ENCODE measurements around the gene CEPT1. TPM values are rescaled to one million over a fixed set of nuclear protein-coding genes. Genes with fewer than 3 reads are reported as not detected.

CEPT1 gene
- total and polyA plus RNA-seq, 9 of the 15 experiments (the other 6 are each of a cell fraction or from before 2014, with no cell fraction given): 24.4 to 72.6 (median 42.4) TPM

- TF ChIP-seq ILF3 (IDR thresholded peaks at IDR 0.05; ENCODE audit: borderline replicate concordance) (0 out of 2 replicates have a peak, but pooled peaks have one; percentile 63), PHF8 (IDR thresholded peaks at IDR 0.05; ENCODE audit: borderline replicate concordance, low read length) (no peak), PRPF4 (IDR thresholded peaks at IDR 0.05; ENCODE audit: insufficient read depth, low read depth, low read length, poor library complexity, severe bottlenecking) (no peak), MIER1 (IDR thresholded peaks at IDR 0.05; ENCODE audit: low read depth) (no peak), RNF219 (CRISPR knock-in tag; IDR thresholded peaks at IDR 0.05) (no peak), MITF (IDR thresholded peaks at IDR 0.05) (peak; percentile 79; the same call in 1 of the 2 replicates), ZNF23 (CRISPR knock-in tag; IDR thresholded peaks at IDR 0.05) (no peak), YY1 (IDR thresholded peaks at IDR 0.05; ENCODE audit: borderline replicate concordance in 1 of 3, control insufficient read depth in 1 of 3, extremely low read depth in 1 of 3, insufficient read depth in 3 of 3, insufficient read length in 1 of 3, insufficient replicate concordance in 2 of 3, low read depth in 1 of 3, low read length in 2 of 3) (no peak), CBX5 (IDR thresholded peaks at IDR 0.05; ENCODE audit: borderline replicate concordance, low read depth) (no peak), E2F8 (IDR thresholded peaks at IDR 0.05; ENCODE audit: low read depth, partially characterized antibody) (peak; percentile 35), NFYB (IDR thresholded peaks at IDR 0.05; ENCODE audit: extremely low read depth, insufficient read length) (no peak), ZNF174 (CRISPR knock-in tag; IDR thresholded peaks at IDR 0.05) (no peak), BHLHE40 (IDR thresholded peaks at IDR 0.05; ENCODE audit: low read length) (peak; percentile 75; the same call in 1 of the 2 replicates), GABPA (tag; conservative IDR thresholded peaks at IDR 0.05; ENCODE audit: low read depth) (no peak), XRCC5 (IDR thresholded peaks at IDR 0.05; ENCODE audit: low read depth, low read length) (no peak), RFX7 (CRISPR knock-in tag; IDR thresholded peaks at IDR 0.05) (no peak)
- TF ChIP-seq, protein P1, sequence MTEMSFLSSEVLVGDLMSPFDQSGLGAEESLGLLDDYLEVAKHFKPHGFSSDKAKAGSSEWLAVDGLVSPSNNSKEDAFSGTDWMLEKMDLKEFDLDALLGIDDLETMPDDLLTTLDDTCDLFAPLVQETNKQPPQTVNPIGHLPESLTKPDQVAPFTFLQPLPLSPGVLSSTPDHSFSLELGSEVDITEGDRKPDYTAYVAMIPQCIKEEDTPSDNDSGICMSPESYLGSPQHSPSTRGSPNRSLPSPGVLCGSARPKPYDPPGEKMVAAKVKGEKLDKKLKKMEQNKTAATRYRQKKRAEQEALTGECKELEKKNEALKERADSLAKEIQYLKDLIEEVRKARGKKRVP (CRISPR knock-in tag; IDR thresholded peaks at IDR 0.05): peak; percentile 86
- TF ChIP-seq, protein P2, sequence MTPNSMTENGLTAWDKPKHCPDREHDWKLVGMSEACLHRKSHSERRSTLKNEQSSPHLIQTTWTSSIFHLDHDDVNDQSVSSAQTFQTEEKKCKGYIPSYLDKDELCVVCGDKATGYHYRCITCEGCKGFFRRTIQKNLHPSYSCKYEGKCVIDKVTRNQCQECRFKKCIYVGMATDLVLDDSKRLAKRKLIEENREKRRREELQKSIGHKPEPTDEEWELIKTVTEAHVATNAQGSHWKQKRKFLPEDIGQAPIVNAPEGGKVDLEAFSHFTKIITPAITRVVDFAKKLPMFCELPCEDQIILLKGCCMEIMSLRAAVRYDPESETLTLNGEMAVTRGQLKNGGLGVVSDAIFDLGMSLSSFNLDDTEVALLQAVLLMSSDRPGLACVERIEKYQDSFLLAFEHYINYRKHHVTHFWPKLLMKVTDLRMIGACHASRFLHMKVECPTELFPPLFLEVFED (CRISPR knock-in tag; conservative IDR thresholded peaks at IDR 0.05): peak; percentile 87; the same call in 1 of the 2 replicates
Observed at GRCh38 chr1:111161843-111162487, 21.9 kb downstream of the CEPT1 start (continued).

All from K562 (cell line).